ENCODE results near the gene TUBB1. TPM values are rescaled to one million over a fixed set of nuclear protein-coding genes. Genes with fewer than 3 reads are reported as not detected.

The TUBB1 gene
- polyA plus RNA-seq, 3 donors = 0.10 to 0.34 (median 0.10) TPM

GRCh38 chr20:58987790-58988564 is 31.3 kb upstream of the TUBB1 start:
- 78 to 91% (median 87%) methylated on average over 9 of the region's 9 CpGs for WGBS, 3 donors
- H3K27ac ChIP-seq (ENCODE audit: low read depth, low read length) = no peak overlapping the region

- 93 to 96% (median 94%) methylated on average over 6 of the region's 6 CpGs for WGBS, 3 donors
- no peak overlapping the region for H3K27ac ChIP-seq (ENCODE audit: low read depth, low read length)
These were observed 30.7 kb upstream of the TUBB1 start for GRCh38 chr20:58988565-58988882.

GRCh38 chr20:58989196-58989595 is 30.0 kb upstream of the TUBB1 start:
- H3K27ac ChIP-seq (ENCODE audit: low read depth, low read length) = no peak overlapping the region

DNA sequence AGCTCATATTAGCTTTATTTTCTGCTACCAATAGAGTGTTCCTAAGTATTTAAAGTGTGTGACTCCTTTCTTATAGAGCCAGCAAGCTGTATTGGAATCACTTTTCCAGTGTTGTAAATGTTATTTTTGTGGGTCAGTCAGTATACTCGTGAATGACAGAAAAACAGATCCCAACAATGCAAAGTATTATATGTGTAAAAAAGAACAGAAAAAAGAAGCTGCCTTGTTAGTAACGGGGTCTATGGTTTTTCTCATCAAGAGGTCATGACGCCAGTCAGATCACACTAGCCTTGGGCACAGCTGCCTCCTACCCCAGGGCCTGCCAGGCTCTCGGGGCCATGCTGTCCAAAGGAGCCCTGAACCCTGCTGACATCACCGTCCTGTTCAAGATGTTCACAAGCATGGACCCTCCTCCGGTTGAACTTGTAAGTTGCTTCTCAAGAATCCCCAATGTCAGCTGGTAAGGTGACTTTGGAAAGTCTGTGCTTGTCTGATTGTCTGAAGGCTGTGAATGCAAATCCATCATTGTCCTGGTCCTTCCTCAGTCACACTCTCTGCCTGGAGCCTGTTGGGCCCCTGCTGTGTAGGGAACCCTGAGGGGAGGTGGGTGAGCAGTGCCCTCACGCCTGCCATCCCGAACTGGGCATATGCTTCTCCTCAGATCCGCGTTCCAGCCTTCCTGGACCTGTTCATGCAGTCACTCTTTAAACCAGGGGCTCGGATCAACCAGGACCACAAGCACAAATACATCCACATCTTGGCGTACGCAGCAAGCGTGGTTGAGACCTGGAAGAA is 28.4 kb upstream of the TUBB1 start:
- no peak overlapping the region for H3K27ac ChIP-seq (ENCODE audit: low read depth, low read length)
- 91 to 95% (median 95%) methylated on average over 14 of the region's 14 CpGs for WGBS, 3 donors

More at GRCh38 chr20:58989196-58989595, 30.0 kb upstream of the TUBB1 start:
- 90 to 92% (median 91%) methylated on average over 10 of the region's 10 CpGs for WGBS, 3 donors

- H3K27ac ChIP-seq (ENCODE audit: low read depth, low read length) = no peak overlapping the region
- WGBS, 3 donors = 55 to 79% (median 72%) methylated on average over 9 of the region's 9 CpGs
These were observed 27.5 kb upstream of the TUBB1 start for GRCh38 chr20:58991715-58992114.

- H3K27ac ChIP-seq (ENCODE audit: low read depth, low read length) = no peak overlapping the region
- WGBS, 3 donors = 72 to 94% (median 92%) methylated on average over 3 of the region's 3 CpGs
These were observed 26.3 kb upstream of the TUBB1 start for GRCh38 chr20:58992911-58993310.

DNA sequence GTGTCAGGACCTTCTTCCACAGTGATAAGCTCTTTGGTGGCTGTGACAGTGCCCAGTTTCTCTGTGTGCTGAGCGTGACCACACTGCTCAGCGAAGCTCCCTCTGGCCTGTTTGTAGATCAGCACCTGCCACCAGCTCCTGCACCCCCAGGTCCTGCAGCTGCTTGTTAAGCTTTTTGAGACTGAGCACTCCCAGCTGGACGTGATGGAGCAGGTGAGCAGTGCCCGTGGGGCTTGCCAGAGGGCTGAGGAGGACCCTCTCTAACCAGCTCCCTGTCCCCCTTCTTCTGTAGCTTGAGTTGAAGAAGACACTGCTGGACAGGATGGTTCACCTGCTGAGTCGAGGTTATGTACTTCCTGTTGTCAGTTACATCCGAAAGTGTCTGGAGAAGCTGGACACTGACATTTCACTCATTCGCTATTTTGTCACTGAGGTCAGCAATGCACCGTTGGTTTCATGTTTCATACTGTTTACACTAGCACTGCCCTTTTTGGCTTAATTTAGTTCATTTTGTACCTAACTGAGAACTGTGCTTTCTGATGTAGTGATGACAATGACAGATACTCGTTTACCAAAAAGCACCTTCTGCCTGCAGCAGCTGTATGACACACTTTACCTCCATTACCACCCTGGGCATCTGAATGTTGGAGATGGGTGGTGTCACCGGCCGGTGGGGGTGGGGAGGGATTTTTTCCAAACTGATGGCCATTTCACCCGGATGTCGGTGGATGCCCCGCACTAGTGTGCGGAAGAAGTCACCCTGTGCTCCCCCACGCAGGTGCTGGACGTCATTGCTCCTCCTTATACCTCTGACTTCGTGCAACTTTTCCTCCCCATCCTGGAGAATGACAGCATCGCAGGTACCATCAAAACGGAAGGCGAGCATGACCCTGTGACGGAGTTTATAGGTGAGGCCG is 25.6 kb upstream of the TUBB1 start:
- 85 to 88% (median 85%) methylated on average over 23 of the region's 23 CpGs for WGBS, 3 donors
- no peak overlapping the region for H3K27ac ChIP-seq (ENCODE audit: low read depth, low read length)

GRCh38 chr20:58994390-58995159 is 24.7 kb upstream of the TUBB1 start:
- H3K27ac ChIP-seq (ENCODE audit: low read depth, low read length) = no peak overlapping the region
- WGBS, 3 donors = 81 to 86% (median 82%) methylated on average over 17 of the region's 17 CpGs

DNA sequence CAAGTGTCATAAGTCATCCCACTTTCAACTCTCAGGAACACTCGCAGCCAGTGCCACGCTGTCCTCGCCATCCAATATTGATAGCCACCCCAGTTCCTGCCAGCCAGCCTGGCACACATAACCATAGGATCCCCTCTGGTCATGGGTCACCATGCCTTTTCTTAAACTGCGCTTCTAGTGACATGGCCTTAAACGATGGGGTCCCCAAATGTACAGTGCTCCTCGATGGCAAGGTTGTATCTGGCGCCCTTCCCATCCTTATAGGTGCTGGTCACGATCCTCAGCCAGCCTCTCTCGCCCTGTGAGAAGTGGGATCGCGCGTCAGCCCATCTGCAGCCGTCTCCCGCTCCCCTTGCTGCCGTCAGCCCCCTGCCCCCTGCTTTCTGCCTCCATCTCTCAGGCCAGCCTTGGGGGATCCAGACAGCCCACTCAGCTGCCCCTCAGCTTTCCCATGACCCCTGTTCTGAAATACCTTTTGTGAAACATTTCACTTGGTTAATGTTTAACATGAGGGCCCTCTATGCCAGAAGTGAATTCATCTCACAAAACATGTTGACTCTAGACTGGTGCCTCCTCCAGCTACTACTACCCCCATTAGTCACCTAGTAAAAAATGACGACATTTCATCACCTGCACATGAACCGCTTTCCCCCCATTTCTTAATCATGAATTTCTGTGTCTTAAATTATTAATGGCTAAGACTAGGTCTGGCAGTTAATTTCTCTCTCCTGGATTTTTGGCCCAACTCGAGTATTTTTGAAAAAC is 23.6 kb upstream of the TUBB1 start:
- WGBS, 3 donors = 66 to 87% (median 85%) methylated on average over 18 of the region's 18 CpGs
- no peak overlapping the region for H3K27ac ChIP-seq (ENCODE audit: low read depth, low read length)

DNA sequence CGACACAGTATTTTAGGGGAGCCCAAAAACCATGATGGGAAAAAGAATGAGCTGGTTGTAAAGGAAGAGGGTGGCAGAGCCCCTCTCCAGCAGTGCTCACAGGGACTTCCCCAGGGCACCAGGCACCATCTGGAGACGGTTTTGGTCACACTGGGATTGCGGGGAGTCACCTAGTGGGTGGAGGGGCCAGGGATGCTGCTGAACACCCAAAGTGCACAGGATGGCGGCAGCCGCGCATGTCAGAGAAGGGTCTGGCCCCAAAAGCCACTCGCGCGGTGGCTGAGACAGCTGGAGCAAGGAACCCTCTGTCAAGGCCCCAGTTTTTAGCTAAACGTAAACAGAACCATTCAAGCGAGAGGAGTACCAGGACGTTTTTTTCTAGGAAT is 23.0 kb upstream of the TUBB1 start:
- 85 to 96% (median 90%) methylated on average over 12 of the region's 12 CpGs for WGBS, 3 donors
- no peak overlapping the region for H3K27ac ChIP-seq (ENCODE audit: low read depth, low read length)

DNA sequence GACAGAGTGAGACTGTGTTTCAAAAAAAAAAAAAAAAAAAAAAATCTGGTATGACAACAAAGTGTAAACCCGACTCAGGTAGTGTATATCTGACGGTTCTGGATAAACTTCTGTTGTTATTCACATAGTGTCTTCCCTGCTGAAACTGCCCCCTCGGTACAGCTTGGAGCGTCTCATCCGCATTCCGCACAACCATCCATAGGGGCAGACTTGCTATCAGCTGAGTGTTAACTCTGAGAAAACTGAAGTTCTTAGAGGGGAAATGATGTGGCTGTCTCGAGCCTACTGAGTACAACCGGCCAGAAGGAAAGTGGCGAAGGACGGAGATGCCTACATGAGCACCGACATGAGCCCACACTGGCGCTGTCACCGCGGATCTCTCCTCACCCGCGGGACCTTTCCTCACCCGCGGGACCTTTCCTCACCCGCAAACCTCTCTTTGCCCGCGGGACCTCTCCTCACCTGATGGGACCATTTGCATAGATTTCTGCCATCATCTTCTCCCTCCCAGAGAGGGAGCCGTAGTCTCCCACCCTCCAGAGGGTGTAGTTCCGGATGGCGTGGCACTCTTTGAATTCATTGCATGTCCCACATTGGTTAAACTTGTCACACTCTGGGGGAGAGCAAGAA is 22.0 kb upstream of the TUBB1 start:
- 91 to 94% (median 93%) methylated on average over 24 of the region's 24 CpGs for WGBS, 3 donors
- H3K27ac ChIP-seq (ENCODE audit: low read depth, low read length) = no peak overlapping the region

- no peak overlapping the region for H3K27ac ChIP-seq (ENCODE audit: low read depth, low read length)
- WGBS, 3 donors = 91 to 93% (median 93%) methylated on average over 11 of the region's 11 CpGs
These were observed 20.6 kb upstream of the TUBB1 start for GRCh38 chr20:58998656-58999055.

- WGBS, 3 donors = 60 to 82% (median 73%) methylated on average over 3 of the region's 3 CpGs
- H3K27ac ChIP-seq (ENCODE audit: low read depth, low read length) = no peak overlapping the region
These were observed 18.9 kb upstream of the TUBB1 start for GRCh38 chr20:59000326-59000725.

- H3K27ac ChIP-seq (ENCODE audit: low read depth, low read length) = no peak overlapping the region
- WGBS, 3 donors = 89 to 91% (median 89%) methylated on average over 13 of the region's 13 CpGs
These were observed 18.2 kb upstream of the TUBB1 start for GRCh38 chr20:59001068-59001448.

GRCh38 chr20:59001449-59002171 is 17.6 kb upstream of the TUBB1 start:
- 87 to 96% (median 92%) methylated on average over 27 of the region's 27 CpGs for WGBS, 3 donors

DNA sequence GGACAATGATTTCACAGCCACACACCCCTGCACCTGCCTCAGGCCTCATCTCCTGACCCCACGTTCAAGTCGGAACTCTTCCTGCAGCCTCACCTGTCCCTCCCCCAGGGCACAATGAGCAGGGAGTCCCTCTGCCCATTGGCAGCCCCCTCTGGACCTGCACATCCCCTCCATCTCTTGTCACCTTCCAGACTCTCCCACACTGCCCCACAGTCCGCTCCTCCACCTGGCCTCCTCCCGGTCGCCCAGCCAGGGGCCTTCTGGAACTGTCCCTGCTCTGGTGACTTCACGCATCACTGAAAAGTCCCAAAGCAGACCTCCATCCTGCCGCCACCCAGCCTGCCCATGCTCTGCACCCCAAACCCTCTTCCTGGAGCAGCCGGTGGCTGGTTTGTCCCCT is 16.8 kb upstream of the TUBB1 start:
- H3K27ac ChIP-seq (ENCODE audit: low read depth, low read length) = no peak overlapping the region
- WGBS, 3 donors = 79 to 88% (median 87%) methylated on average over 7 to 8 of the region's 8 CpGs

More at GRCh38 chr20:59001449-59002171, 17.6 kb upstream of the TUBB1 start:
- H3K27ac ChIP-seq (ENCODE audit: low read depth, low read length) = no peak overlapping the region
